Measurements from ENCODE around the gene SLIT3.

DNA sequence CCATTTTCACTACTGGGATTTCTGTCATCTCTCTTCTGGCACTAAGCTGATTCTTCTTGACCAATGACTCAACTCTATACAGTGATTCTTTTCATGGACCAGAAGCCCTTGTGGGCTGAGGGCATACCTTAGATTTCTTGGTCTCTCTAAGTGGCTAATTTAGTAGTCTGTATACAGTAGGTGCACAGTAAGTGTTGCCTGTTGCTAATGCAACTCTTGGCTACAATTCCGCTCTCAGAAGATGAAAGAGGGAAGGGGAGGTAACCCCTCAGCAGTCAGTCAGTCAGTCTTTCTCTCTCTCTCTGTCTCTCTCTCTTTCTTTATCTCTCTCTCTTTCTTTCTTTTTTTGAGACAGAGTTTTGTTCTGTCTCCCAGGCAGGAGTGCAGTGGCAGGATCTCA, 606.6 kb downstream of the SLIT3 start:
- TF ChIP-seq CTCF (IDR thresholded peaks at IDR 0.05; ENCODE audit: poor library complexity) (no peak), EZH2 (IDR thresholded peaks at IDR 0.05; ENCODE audit: borderline replicate concordance) (no peak)
